ENCODE data around the gene PCYT2. TPM values are rescaled to one million over a fixed set of nuclear protein-coding genes. Genes with fewer than 3 reads are reported as not detected.

The PCYT2 gene
- total RNA-seq, 1 experiment from 2014 or later = 51.5 TPM

DNA sequence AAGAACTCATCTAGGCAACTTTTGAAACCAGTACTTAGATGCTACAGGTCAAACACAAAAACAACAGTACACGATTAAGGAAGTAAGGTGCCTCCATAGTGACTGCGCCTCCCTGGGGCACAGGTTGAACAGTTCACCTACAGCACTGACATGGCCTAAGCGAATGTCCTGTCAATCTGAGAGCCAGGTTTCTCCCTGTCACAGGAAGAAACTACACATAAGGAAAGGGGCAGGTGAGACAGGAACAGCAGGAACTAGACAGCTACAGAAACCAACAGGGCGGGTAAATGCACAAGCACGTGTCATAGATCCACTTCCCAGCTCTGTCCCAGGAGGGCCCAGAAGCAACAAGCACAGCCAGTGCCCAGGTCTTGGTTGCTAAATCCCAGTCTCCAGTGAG lies 32.1 kb downstream of the PCYT2 start:
- no TSS peak for BruUV-seq (replicated peaks)
- Histone ChIP-seq H4K20me1 (ENCODE audit: insufficient read depth) (peaks cover 4% of the 10 kb centered on the region), H3K4me3 (replicated peaks in 1 of 2; ENCODE audit: low read depth in 1 of 2, low read length in 2 of 2) (no peak overlapping the region), H3K27me3 (ENCODE audit: insufficient read depth, low read length) (no peaks in the 10 kb centered on the region), H3K9ac (ENCODE audit: low read length) (no peak overlapping the region), H3K79me2 (ENCODE audit: insufficient read depth, low read length) (peaks cover 43% of the 10 kb centered on the region), H3K4me2 (ENCODE audit: low read length) (no peak overlapping the region), H3K27ac (ENCODE audit: low read depth, low read length) (no peak overlapping the region), H2AFZ (ENCODE audit: low read depth, low read length, poor library complexity, severe bottlenecking) (no peak overlapping the region), H3K36me3 (ENCODE audit: control insufficient read depth in 1 of 2, insufficient read depth in 2 of 2, low read length in 2 of 2) (peaks cover 13 to 54% of the 10 kb centered on the region in 2 experiments), H3K9me2 (ENCODE audit: insufficient read depth) (no peaks in the 10 kb centered on the region), H3K9me3 (ENCODE audit: control insufficient read depth in 1 of 2, insufficient read depth in 1 of 2, low read depth in 1 of 2, low read length in 2 of 2) (no peaks in the 10 kb centered on the region), H3K4me1 (ENCODE audit: control insufficient read depth in 1 of 2, insufficient read depth in 2 of 2, low read length in 2 of 2) (peaks cover 0 to 4% of the 10 kb centered on the region in 2 experiments; a peak in 2 of 4 replicates)
- TF ChIP-seq SP1 (IDR thresholded peaks at IDR 0.05; ENCODE audit: low read depth) = no peak
- TF ChIP-seq, protein P1, sequence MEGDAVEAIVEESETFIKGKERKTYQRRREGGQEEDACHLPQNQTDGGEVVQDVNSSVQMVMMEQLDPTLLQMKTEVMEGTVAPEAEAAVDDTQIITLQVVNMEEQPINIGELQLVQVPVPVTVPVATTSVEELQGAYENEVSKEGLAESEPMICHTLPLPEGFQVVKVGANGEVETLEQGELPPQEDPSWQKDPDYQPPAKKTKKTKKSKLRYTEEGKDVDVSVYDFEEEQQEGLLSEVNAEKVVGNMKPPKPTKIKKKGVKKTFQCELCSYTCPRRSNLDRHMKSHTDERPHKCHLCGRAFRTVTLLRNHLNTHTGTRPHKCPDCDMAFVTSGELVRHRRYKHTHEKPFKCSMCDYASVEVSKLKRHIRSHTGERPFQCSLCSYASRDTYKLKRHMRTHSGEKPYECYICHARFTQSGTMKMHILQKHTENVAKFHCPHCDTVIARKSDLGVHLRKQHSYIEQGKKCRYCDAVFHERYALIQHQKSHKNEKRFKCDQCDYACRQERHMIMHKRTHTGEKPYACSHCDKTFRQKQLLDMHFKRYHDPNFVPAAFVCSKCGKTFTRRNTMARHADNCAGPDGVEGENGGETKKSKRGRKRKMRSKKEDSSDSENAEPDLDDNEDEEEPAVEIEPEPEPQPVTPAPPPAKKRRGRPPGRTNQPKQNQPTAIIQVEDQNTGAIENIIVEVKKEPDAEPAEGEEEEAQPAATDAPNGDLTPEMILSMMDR (IDR thresholded peaks at IDR 0.05 in 2 of 3, conservative IDR thresholded peaks at IDR 0.05 in 1 of 3; ENCODE audit: borderline replicate concordance in 1 of 3, insufficient read depth in 1 of 3, low read depth in 2 of 3, low read length in 2 of 3) = 0 out of 6 replicates have a peak, but pooled peaks of 1 of the 3 experiments have one; percentile 9
- intact Hi-C loops (cut with micrococcal nuclease) = no loop called here
- DNase-seq (ENCODE audit: low read depth, low spot score) (no peak), ATAC-seq (no peak; the same call in 1 of the 2 replicates)
- POLR2A ChIA-PET = no interaction called here
- CTCF ChIA-PET = no interaction called here
- RAD21 ChIA-PET (ENCODE audit: low non-redundant PET in 1 of 2, low total read pairs in 2 of 2, uncharacterized antibody in 2 of 2, unreplicated experiment in 2 of 2) = no interaction called here

DNA sequence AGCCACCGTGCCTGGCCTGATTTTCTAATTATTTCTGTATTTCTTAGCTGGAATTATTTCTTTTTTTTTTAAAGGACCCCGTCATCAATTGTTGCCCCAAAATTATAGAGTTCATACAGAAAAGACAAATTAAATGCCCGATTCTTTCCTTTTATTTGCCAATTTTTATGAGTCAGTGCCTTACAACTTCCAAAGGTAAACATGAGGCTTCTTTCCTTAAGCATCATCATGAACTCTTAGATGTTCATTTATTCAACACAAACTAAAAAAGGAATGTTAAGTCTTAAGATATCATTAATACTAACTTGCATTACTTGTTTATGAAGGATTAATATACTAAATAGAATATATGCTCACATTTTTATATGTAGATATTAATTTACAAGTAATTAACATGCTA lies 32.9 kb downstream of the PCYT2 start:
- no peak for ATAC-seq
- no peak for TF ChIP-seq EZH2 (IDR thresholded peaks at IDR 0.05)
- TF ChIP-seq, protein P2, sequence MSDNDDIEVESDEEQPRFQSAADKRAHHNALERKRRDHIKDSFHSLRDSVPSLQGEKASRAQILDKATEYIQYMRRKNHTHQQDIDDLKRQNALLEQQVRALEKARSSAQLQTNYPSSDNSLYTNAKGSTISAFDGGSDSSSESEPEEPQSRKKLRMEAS (IDR thresholded peaks at IDR 0.05) = no peak
- no peak for TF ChIP-seq RAD21 (IDR thresholded peaks at IDR 0.05; ENCODE audit: low read depth)
- TF ChIP-seq CEBPB (IDR thresholded peaks at IDR 0.05; ENCODE audit: low read depth) = no peak
- TF ChIP-seq TCF7L2 (IDR thresholded peaks at IDR 0.05; ENCODE audit: borderline replicate concordance, extremely low read depth, insufficient read depth, insufficient read length) = no peak
- no peak for TF ChIP-seq FOSL1 (IDR thresholded peaks at IDR 0.05; ENCODE audit: low read depth)
- TF ChIP-seq ELF1 (IDR thresholded peaks at IDR 0.05; ENCODE audit: borderline replicate concordance, low read depth) = no peak
- TF ChIP-seq, protein P3, sequence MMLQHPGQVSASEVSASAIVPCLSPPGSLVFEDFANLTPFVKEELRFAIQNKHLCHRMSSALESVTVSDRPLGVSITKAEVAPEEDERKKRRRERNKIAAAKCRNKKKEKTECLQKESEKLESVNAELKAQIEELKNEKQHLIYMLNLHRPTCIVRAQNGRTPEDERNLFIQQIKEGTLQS (IDR thresholded peaks at IDR 0.05) = no peak
- TF ChIP-seq SP1 (IDR thresholded peaks at IDR 0.05; ENCODE audit: low read depth) = no peak
- no peak for TF ChIP-seq POLR2AphosphoS5 (IDR thresholded peaks at IDR 0.05; ENCODE audit: low read depth, low read length)
- no peak for TF ChIP-seq JUND (IDR thresholded peaks at IDR 0.05)
- no peak for TF ChIP-seq POLR2A (IDR thresholded peaks at IDR 0.05; ENCODE audit: borderline replicate concordance, extremely low read depth, insufficient read depth, insufficient read length)
- no peak for TF ChIP-seq SRF (IDR thresholded peaks at IDR 0.05; ENCODE audit: low read depth)
- TF ChIP-seq, protein P4, sequence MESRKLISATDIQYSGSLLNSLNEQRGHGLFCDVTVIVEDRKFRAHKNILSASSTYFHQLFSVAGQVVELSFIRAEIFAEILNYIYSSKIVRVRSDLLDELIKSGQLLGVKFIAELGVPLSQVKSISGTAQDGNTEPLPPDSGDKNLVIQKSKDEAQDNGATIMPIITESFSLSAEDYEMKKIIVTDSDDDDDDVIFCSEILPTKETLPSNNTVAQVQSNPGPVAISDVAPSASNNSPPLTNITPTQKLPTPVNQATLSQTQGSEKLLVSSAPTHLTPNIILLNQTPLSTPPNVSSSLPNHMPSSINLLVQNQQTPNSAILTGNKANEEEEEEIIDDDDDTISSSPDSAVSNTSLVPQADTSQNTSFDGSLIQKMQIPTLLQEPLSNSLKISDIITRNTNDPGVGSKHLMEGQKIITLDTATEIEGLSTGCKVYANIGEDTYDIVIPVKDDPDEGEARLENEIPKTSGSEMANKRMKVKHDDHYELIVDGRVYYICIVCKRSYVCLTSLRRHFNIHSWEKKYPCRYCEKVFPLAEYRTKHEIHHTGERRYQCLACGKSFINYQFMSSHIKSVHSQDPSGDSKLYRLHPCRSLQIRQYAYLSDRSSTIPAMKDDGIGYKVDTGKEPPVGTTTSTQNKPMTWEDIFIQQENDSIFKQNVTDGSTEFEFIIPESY (IDR thresholded peaks at IDR 0.05; ENCODE audit: extremely low read depth, insufficient replicate concordance, low read length) = no peak

More for the DNA sequence above, 32.9 kb downstream of the PCYT2 start:
- peaks cover 4% of the 10 kb centered on the region for H4K20me1 ChIP-seq (ENCODE audit: insufficient read depth)
- H3K27me3 ChIP-seq (ENCODE audit: insufficient read depth, low read length) = no peaks in the 10 kb centered on the region
- H3K79me2 ChIP-seq (ENCODE audit: insufficient read depth, low read length) = peaks cover 35% of the 10 kb centered on the region
- H3K4me3 ChIP-seq (replicated peaks in 1 of 2; ENCODE audit: low read depth in 1 of 2, low read length in 2 of 2) = no peak overlapping the region
- BruUV-seq (replicated peaks) = no TSS peak
- H3K36me3 ChIP-seq (ENCODE audit: control insufficient read depth in 1 of 2, insufficient read depth in 2 of 2, low read length in 2 of 2) = peaks cover 12 to 48% of the 10 kb centered on the region in 2 experiments
- CTCF ChIA-PET = no interaction called here
- intact Hi-C loops (cut with micrococcal nuclease) = no loop called here
- H3K9me2 ChIP-seq (ENCODE audit: insufficient read depth) = no peaks in the 10 kb centered on the region
- H3K9ac ChIP-seq (ENCODE audit: low read length) = no peak overlapping the region
- H2AFZ ChIP-seq (ENCODE audit: low read depth, low read length, poor library complexity, severe bottlenecking) = no peak overlapping the region
- H3K4me1 ChIP-seq (ENCODE audit: control insufficient read depth in 1 of 2, insufficient read depth in 2 of 2, low read length in 2 of 2) = peaks cover 0 to 11% of the 10 kb centered on the region in 2 experiments; a peak in 2 of 4 replicates
- H3K27ac ChIP-seq (ENCODE audit: low read depth, low read length) = no peak overlapping the region
- no peak overlapping the region for H3K4me2 ChIP-seq (ENCODE audit: low read length)
- DNase-seq (ENCODE audit: low read depth, low spot score) = no peak
- POLR2A ChIA-PET = no interaction called here
- H3K9me3 ChIP-seq (ENCODE audit: control insufficient read depth in 1 of 2, insufficient read depth in 1 of 2, low read depth in 1 of 2, low read length in 2 of 2) = no peaks in the 10 kb centered on the region
- RAD21 ChIA-PET (ENCODE audit: low non-redundant PET in 1 of 2, low total read pairs in 2 of 2, uncharacterized antibody in 2 of 2, unreplicated experiment in 2 of 2) = no interaction called here
